PC-3 (cell line): Measurements from ENCODE around the gene ADAD2. TPM values are rescaled to one million over a fixed set of nuclear protein-coding genes. Genes with fewer than 3 reads are reported as not detected.

Source experiments
- ATAC-seq: fragments of 200-7000 bp; cut with Tn5 transposase; 2 replicates; pipeline ENCODE4 v1.9.1; 2020; ENCODE audit warnings: mild to moderate bottlenecking, moderate library complexity
- BruUV-seq: library from RNA; stranded (reverse); fragments of 400-500 nt; replicated peaks from 2 replicates; lab custom pipeline; 2021; lab: Mats Ljungman, UMichigan
- CTCF ChIA-PET: fragments of 300-600 bp; sonication (Branson Sonifier 250); formaldehyde crosslinking; loops from one replicate; lab custom pipeline; 2022; ENCODE audit warnings: antibody characterized with exemption; lab: Charles Lee
- POLR2A ChIA-PET: fragments of 300-600 bp; sonication (Branson Sonifier 250); formaldehyde crosslinking; loops from one replicate; lab custom pipeline; 2022; ENCODE audit warnings: antibody characterized with exemption; ENCODE audit not compliant: unreplicated experiment; lab: Charles Lee
- DNase-seq: peaks from one replicate; pipeline ENCODE4 v3.0.0-alpha.2; 2015
- H2AFZ ChIP-seq: fragments of 300-600 bp; sonication (generic); 2 replicates; pipeline ENCODE4 v1.6.0; 2016; ENCODE audit warnings: antibody characterized with exemption, low read length
- H3F3A ChIP-seq: fragments of 300-600 bp; sonication (generic); one replicate; pipeline ENCODE4 v1.6.0; 2017; ENCODE audit warnings: antibody characterized with exemption, low read length, control low read depth, mild to moderate bottlenecking; ENCODE audit not compliant: unreplicated experiment
- H3K27ac ChIP-seq: fragments of 300-600 bp; sonication (generic); 2 replicates; pipeline ENCODE4 v1.5.1; 2016; ENCODE audit warnings: mild to moderate bottlenecking, low read length
- H3K27me3 ChIP-seq: fragments of 300-600 bp; sonication (generic); 2 replicates; pipeline ENCODE4 v1.6.1; 2016; ENCODE audit warnings: low read length, mixed read lengths
- H3K36me3 ChIP-seq: fragments of 300-600 bp; sonication (generic); 2 replicates; pipeline ENCODE4 v1.6.1; 2016; ENCODE audit warnings: low read depth, mixed run types, low read length, mixed read lengths
- H3K4me1 ChIP-seq: fragments of 300-600 bp; sonication (generic); 2 replicates; pipeline ENCODE4 v1.5.1; 2016; ENCODE audit warnings: low read length; ENCODE audit not compliant: insufficient read depth
- H3K4me2 ChIP-seq: fragments of 300-600 bp; sonication (generic); 2 replicates; pipeline ENCODE4 v1.6.0; 2016; ENCODE audit warnings: low read length
- H3K4me3 ChIP-seq: fragments of 300-600 bp; sonication (generic); 2 replicates; pipeline ENCODE4 v1.5.1; 2016; ENCODE audit warnings: mild to moderate bottlenecking, low read length, mixed read lengths
- H3K79me2 ChIP-seq: fragments of 300-600 bp; sonication (generic); 2 replicates; pipeline ENCODE4 v1.6.1; 2017; ENCODE audit warnings: low read length, mixed read lengths
- H3K9ac ChIP-seq: fragments of 300-600 bp; sonication (generic); 2 replicates; pipeline ENCODE4 v1.6.0; 2016; ENCODE audit warnings: mild to moderate bottlenecking, low read length
- H3K9me2 ChIP-seq: fragments of 300-600 bp; sonication (generic); replicated peaks from 2 replicates; pipeline ENCODE4 v1.6.1; 2016; ENCODE audit warnings: mixed run types, low read length, mixed read lengths
- H3K9me3 ChIP-seq: fragments of 300-600 bp; sonication (generic); 2 replicates; pipeline ENCODE4 v1.6.1; 2016; ENCODE audit warnings: low read length, mixed read lengths
- H4K20me1 ChIP-seq: fragments of 300-600 bp; sonication (generic); 2 replicates; pipeline ENCODE4 v1.6.1; 2016; ENCODE audit warnings: low read length, mixed read lengths
- EZH2 ChIP-seq: fragments of 300-600 bp; sonication (generic); IDR thresholded peaks from one replicate; pipeline ENCODE4 v1.6.1; 2017; ENCODE audit warnings: antibody characterized with exemption, mild to moderate bottlenecking, low read length; ENCODE audit not compliant: unreplicated experiment
- EZH2phosphoT487 ChIP-seq: fragments of 300-600 bp; sonication (generic); IDR thresholded peaks from 2 replicates; pipeline ENCODE4 v1.6.1; 2018; ENCODE audit warnings: mild to moderate bottlenecking, antibody characterized with exemption, low read length, borderline replicate concordance
- intact Hi-C: fragments of 100-400 bp; cut with micrococcal nuclease; formaldehyde crosslinking; loops from 2 replicates; pipeline ENCODE4 v1.9.0; 2023
- total RNA-seq: library from RNA; depleted of rRNA; stranded (reverse); fragments of >200 nt; gene quantifications from 2 replicates; pipeline ENCODE4 v1.2.3, GENCODE V29; 2014
- TF ChIP-seq, protein P1 (sequence below): fragments of 300-600 bp; sonication (generic); conservative IDR thresholded peaks from 2 replicates; pipeline ENCODE4 v1.5.1; 2017; ENCODE audit warnings: antibody characterized with exemption, low read depth, mild to moderate bottlenecking, low read length

The ADAD2 gene
- total RNA-seq, 1 experiment from 2014 or later = not detected

DNA sequence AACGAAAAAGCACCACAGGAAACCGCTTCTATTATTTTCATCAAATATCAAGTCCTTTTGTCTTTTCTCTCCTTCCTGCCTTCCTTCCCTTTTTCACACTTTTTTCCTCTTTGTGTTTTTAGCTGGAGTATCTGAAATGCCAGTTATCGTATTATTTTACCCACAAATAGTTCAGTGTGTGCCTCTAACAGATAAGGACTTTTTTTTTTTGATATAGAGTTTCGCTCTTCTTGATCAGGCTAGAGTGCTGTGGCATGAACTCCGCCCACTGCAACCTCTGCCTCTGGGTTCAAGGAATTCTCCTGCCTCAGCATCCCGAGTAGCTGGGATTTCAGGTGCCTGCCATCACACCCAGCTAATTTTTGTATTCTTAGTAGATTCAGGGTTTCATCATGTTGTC lies 35.2 kb upstream of the ADAD2 start:
- Histone ChIP-seq H4K20me1 (no peaks in the 10 kb centered on the region), H3K9me2 (no peaks in the 10 kb centered on the region), H3K4me1 (no peaks in the 10 kb centered on the region), H3K36me3 (no peaks in the 10 kb centered on the region), H3K4me3 (no peak overlapping the region), H3K4me2 (no peak overlapping the region), H3F3A (no peaks in the 10 kb centered on the region), H3K9ac (no peak overlapping the region), H3K27ac (no peak overlapping the region), H3K79me2 (no peaks in the 10 kb centered on the region), H3K9me3 (no peaks in the 10 kb centered on the region), H3K27me3 (0 out of 2 replicates have a peak, but pooled peaks cover 3% of the 10 kb centered on the region), H2AFZ (no peak overlapping the region)
- ChIA-PET POLR2A (no interaction called here), CTCF (no interaction called here)
- ATAC-seq (no peak), DNase-seq (no peak)
- no TSS peak for BruUV-seq
- TF ChIP-seq, protein P1, sequence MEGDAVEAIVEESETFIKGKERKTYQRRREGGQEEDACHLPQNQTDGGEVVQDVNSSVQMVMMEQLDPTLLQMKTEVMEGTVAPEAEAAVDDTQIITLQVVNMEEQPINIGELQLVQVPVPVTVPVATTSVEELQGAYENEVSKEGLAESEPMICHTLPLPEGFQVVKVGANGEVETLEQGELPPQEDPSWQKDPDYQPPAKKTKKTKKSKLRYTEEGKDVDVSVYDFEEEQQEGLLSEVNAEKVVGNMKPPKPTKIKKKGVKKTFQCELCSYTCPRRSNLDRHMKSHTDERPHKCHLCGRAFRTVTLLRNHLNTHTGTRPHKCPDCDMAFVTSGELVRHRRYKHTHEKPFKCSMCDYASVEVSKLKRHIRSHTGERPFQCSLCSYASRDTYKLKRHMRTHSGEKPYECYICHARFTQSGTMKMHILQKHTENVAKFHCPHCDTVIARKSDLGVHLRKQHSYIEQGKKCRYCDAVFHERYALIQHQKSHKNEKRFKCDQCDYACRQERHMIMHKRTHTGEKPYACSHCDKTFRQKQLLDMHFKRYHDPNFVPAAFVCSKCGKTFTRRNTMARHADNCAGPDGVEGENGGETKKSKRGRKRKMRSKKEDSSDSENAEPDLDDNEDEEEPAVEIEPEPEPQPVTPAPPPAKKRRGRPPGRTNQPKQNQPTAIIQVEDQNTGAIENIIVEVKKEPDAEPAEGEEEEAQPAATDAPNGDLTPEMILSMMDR = no peak
- TF ChIP-seq EZH2 (no peak), EZH2phosphoT487 (no peak)
- intact Hi-C loops = no loop called here

DNA sequence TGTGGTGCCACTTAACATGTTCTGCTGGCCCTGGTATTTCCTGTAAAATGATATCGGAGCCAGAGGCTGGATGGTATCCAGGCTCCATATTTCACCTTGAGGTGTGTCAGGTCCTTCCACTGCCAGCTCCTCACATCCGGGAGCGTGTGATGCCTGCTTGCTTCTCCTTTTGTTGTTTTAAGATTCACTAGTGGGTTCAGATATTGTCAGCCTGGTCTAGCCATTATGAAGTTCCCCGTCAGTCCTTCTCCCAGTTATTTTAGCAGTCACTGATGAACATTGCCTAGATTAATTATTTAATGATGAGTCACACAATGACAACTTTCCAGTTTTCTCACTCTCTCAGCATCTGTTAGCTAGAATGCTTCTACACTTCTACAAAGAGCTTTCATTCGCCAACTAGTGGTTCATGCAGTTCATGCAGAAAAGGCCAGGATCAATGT lies 34.6 kb upstream of the ADAD2 start:
- H3K4me3 ChIP-seq = no peak overlapping the region
- no peak overlapping the region for H3K27ac ChIP-seq
- ChIA-PET POLR2A (no interaction called here), CTCF (no interaction called here)
- peak; percentile 25 for DNase-seq
- BruUV-seq = no TSS peak
- no peaks in the 10 kb centered on the region for H3K9me3 ChIP-seq
- no peaks in the 10 kb centered on the region for H3K36me3 ChIP-seq
- no peaks in the 10 kb centered on the region for H4K20me1 ChIP-seq
- no peaks in the 10 kb centered on the region for H3F3A ChIP-seq
- intact Hi-C loops = no loop called here
- H3K4me1 ChIP-seq = no peaks in the 10 kb centered on the region
- H3K27me3 ChIP-seq = 0 out of 2 replicates have a peak, but pooled peaks cover 3% of the 10 kb centered on the region
- no peak overlapping the region for H3K9ac ChIP-seq
- ATAC-seq = peak; percentile 18; the same call in 1 of the 2 replicates
- TF ChIP-seq, protein P1 = no peak; the same call in 1 of the 2 replicates
- TF ChIP-seq EZH2 = no peak
- no peak for TF ChIP-seq EZH2phosphoT487
- no peaks in the 10 kb centered on the region for H3K79me2 ChIP-seq
- no peak overlapping the region for H3K4me2 ChIP-seq
- no peaks in the 10 kb centered on the region for H3K9me2 ChIP-seq
- no peak overlapping the region for H2AFZ ChIP-seq

DNA sequence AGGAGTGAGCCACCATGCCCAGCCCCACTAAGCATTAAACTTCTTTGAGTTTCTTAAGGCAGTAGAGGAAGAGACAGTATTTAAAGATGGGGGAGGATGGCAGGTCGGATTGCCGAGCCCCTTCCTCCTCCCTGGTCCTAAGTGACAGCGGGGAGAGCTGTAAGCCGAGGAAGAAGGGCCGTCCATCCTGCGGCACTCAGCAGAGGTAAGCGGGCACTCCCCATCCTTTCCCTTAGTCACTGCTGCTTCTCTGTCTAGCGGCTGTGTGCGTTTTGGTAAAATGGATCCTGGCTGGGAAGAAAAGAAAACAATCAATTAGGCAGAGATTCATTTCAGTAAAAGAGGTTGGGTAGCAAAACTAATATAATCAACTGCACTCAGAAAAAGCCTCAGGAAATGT lies 31.9 kb upstream of the ADAD2 start:
- no peaks in the 10 kb centered on the region for H3K9me2 ChIP-seq
- BruUV-seq = no TSS peak
- no peaks in the 10 kb centered on the region for H3K79me2 ChIP-seq
- no peak overlapping the region for H3K27ac ChIP-seq
- H3K4me2 ChIP-seq = no peak overlapping the region
- POLR2A ChIA-PET = no interaction called here
- peaks cover 5% of the 10 kb centered on the region for H3K27me3 ChIP-seq
- H3K4me3 ChIP-seq = no peak overlapping the region
- H2AFZ ChIP-seq = no peak overlapping the region
- DNase-seq (no peak), ATAC-seq (no peak)
- no peak overlapping the region for H3K9ac ChIP-seq
- no peaks in the 10 kb centered on the region for H3F3A ChIP-seq
- no peaks in the 10 kb centered on the region for H3K36me3 ChIP-seq
- intact Hi-C loops = no loop called here
- CTCF ChIA-PET = no interaction called here
- H3K9me3 ChIP-seq = no peaks in the 10 kb centered on the region
- TF ChIP-seq EZH2phosphoT487 (no peak), EZH2 (no peak)
- TF ChIP-seq, protein P1 = no peak
- no peaks in the 10 kb centered on the region for H3K4me1 ChIP-seq
- no peaks in the 10 kb centered on the region for H4K20me1 ChIP-seq
